Prostate gland (tissue), 2 donors: Measurements from ENCODE around the gene WDR19.

Experiments used
- POLR2A ChIP-seq: fragments of 450-650 bp; IDR thresholded peaks from one replicate; pipeline ENCODE4 v1.6.1; 2016; ENCODE audit warnings: antibody characterized with exemption, mild to moderate bottlenecking
- POLR2AphosphoS5 ChIP-seq: sonication (generic); formaldehyde crosslinking; IDR thresholded peaks from one replicate; pipeline ENCODE4 v1.6.1; 2017; ENCODE audit warnings: antibody characterized with exemption
- TF ChIP-seq, protein P1 (sequence below), 4 experiments: fragments of 200-600 bp in 2 of 4; fragments of 450-650 bp in 2 of 4; sonication (generic) in 2 of 4; IDR thresholded peaks; 1 replicate in 3 of 4; 2 replicates in 1 of 4; pipeline ENCODE4 v1.5.1; 2016 to 2019; ENCODE audit warnings: antibody characterized with exemption in 4 of 4, mild to moderate bottlenecking in 2 of 4, moderate library complexity in 2 of 4

DNA sequence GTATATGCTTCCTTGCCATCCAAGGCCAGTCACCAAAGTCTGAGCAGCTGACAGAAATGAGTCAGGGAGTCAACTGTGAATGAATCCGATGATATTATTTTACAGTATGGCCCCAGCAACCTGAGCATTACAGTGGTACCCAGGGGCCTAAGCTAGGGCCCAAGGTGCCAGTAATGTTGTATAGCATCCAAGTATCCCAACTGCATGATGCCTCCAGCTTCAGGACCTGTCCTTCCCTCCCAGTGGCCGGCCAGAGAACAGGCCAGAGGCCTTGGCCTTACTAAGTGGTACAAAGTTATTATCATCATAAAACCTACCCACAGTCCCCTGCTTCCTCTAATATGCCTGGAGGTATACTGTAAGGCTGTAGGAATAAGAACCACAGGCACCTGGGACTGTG is 103.9 kb downstream of the WDR19 start:
- TF ChIP-seq POLR2AphosphoS5 (no peak), POLR2A (no peak)
- TF ChIP-seq, protein P1, sequence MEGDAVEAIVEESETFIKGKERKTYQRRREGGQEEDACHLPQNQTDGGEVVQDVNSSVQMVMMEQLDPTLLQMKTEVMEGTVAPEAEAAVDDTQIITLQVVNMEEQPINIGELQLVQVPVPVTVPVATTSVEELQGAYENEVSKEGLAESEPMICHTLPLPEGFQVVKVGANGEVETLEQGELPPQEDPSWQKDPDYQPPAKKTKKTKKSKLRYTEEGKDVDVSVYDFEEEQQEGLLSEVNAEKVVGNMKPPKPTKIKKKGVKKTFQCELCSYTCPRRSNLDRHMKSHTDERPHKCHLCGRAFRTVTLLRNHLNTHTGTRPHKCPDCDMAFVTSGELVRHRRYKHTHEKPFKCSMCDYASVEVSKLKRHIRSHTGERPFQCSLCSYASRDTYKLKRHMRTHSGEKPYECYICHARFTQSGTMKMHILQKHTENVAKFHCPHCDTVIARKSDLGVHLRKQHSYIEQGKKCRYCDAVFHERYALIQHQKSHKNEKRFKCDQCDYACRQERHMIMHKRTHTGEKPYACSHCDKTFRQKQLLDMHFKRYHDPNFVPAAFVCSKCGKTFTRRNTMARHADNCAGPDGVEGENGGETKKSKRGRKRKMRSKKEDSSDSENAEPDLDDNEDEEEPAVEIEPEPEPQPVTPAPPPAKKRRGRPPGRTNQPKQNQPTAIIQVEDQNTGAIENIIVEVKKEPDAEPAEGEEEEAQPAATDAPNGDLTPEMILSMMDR (IDR thresholded peaks at IDR 0.05), result no peak
